ENCODE results near the gene LRMDA.
"Not testable (repeated sequence)": the region's sequence is repeated elsewhere in the genome, so short reads cannot be mapped to it uniquely, and the experiment has no call there.

Gene LRMDA

GRCh38 chr10:76584466-76584865, 1153.0 kb downstream of the LRMDA start:
- H3K4me3 ChIP-seq (ENCODE audit: low read depth, low read length) = not testable (repeated sequence)
